CD14-positive monocyte (primary cell): ENCODE measurements around the gene MYO1A. TPM values are rescaled to one million over a fixed set of nuclear protein-coding genes. Genes with fewer than 3 reads are reported as not detected.

Experiments used
- DNase-seq, 3 donors: peaks; one replicate each; pipeline ENCODE4 v3.0.0-alpha.2; 2011 to 2022
- H2AFZ ChIP-seq: 2 replicates; pipeline ENCODE4 v1.6.0; 2012; ENCODE audit warnings: mild to moderate bottlenecking, low read depth, low read length, inconsistent platforms; ENCODE audit not compliant: insufficient read depth, poor library complexity, severe bottlenecking
- H3K27ac ChIP-seq, 2 donors: 1 replicate in 1 of 2; 2 replicates in 1 of 2; pipeline ENCODE4 v1.5.1; 2012 to 2013; ENCODE audit warnings: low read length in 2 of 2, control low read depth in 1 of 2, inconsistent platforms in 1 of 2, low read depth in 1 of 2, mild to moderate bottlenecking in 1 of 2
- H3K27me3 ChIP-seq, 2 donors: one replicate each; pipeline versions ENCODE4 v1.6.0 to v1.6.1; 2011 to 2013; ENCODE audit warnings: low read length in 2 of 2; ENCODE audit not compliant: control insufficient read depth in 2 of 2, insufficient read depth in 2 of 2
- H3K36me3 ChIP-seq, 2 donors: replicated peaks in 1 of 2; 1 replicate in 1 of 2; 2 replicates in 1 of 2; pipeline versions ENCODE4 v1.5.1 to v1.6.1; 2012 to 2013; ENCODE audit warnings: low read length in 2 of 2, control low read depth in 1 of 2, inconsistent platforms in 1 of 2, mild to moderate bottlenecking in 1 of 2; ENCODE audit not compliant: insufficient read depth in 2 of 2, control insufficient read depth in 1 of 2
- H3K4me1 ChIP-seq, 2 donors: 1 replicate in 1 of 2; 2 replicates in 1 of 2; pipeline versions ENCODE4 v1.5.1 to v1.6.1; 2012 to 2013; ENCODE audit warnings: low read length in 2 of 2, control low read depth in 1 of 2, inconsistent platforms in 1 of 2, mild to moderate bottlenecking in 1 of 2, moderate library complexity in 1 of 2; ENCODE audit not compliant: insufficient read depth in 2 of 2, control insufficient read depth in 1 of 2
- H3K4me2 ChIP-seq: replicated peaks from 2 replicates; pipeline ENCODE3; 2012; ENCODE audit warnings: low read length, moderate library complexity, mild to moderate bottlenecking; ENCODE audit not compliant: poor library complexity, severe bottlenecking; ENCODE audit errors: extremely low read depth
- H3K4me3 ChIP-seq, 3 experiments: fragments of 200-600 bp in 1 of 3; sonication (generic) in 1 of 3; replicated peaks in 1 of 3; 1 replicate in 2 of 3; 2 replicates in 1 of 3; pipeline ENCODE4 v1.5.1; 2011 to 2013; ENCODE audit warnings: low read length in 3 of 3, mild to moderate bottlenecking in 3 of 3, control low read depth in 2 of 3, low read depth in 2 of 3, inconsistent platforms in 1 of 3, moderate library complexity in 1 of 3
- H3K79me2 ChIP-seq: 2 replicates; pipeline ENCODE4 v1.6.0; 2012; ENCODE audit warnings: mild to moderate bottlenecking, control low read depth, inconsistent platforms, low read length, moderate library complexity; ENCODE audit not compliant: insufficient read depth
- H3K9ac ChIP-seq: 2 replicates; pipeline ENCODE4 v1.6.0; 2017; ENCODE audit warnings: low read length, mild to moderate bottlenecking; ENCODE audit not compliant: insufficient read depth, poor library complexity, severe bottlenecking
- H3K9me3 ChIP-seq, 2 donors: replicated peaks in 1 of 2; 1 replicate in 1 of 2; 2 replicates in 1 of 2; pipeline versions ENCODE4 v1.5.1 to v1.6.1; 2012 to 2013; ENCODE audit warnings: low read length in 2 of 2, control low read depth in 1 of 2; ENCODE audit not compliant: control insufficient read depth in 1 of 2, insufficient read depth in 1 of 2
- H4K20me1 ChIP-seq: 2 replicates; pipeline ENCODE4 v1.6.0; 2012; ENCODE audit warnings: mild to moderate bottlenecking, low read length, control low read depth, moderate library complexity; ENCODE audit not compliant: insufficient read depth
- H3K27ac Mint-ChIP-seq, 7 donors: one replicate each; pipeline ENCODE4 v1.8.0; 2020; ENCODE audit warnings: mild to moderate bottlenecking in 7 of 7, mixed read lengths in 7 of 7, moderate library complexity in 6 of 7, inconsistent platforms in 2 of 7
- H3K27me3 Mint-ChIP-seq, 3 donors: one replicate each; pipeline ENCODE4 v1.8.0; 2021 to 2022; ENCODE audit warnings: low read depth in 3 of 3, mild to moderate bottlenecking in 3 of 3, mixed read lengths in 3 of 3, moderate library complexity in 3 of 3, inconsistent platforms in 1 of 3
- H3K36me3 Mint-ChIP-seq, 2 donors: one replicate each; pipeline ENCODE4 v1.8.0; 2020; ENCODE audit warnings: mixed read lengths in 2 of 2, inconsistent platforms in 1 of 2, mild to moderate bottlenecking in 1 of 2
- H3K4me1 Mint-ChIP-seq: one replicate; pipeline ENCODE4 v1.8.0; 2020; ENCODE audit warnings: mild to moderate bottlenecking, mixed read lengths
- H3K4me3 Mint-ChIP-seq, 2 donors: one replicate each; pipeline ENCODE4 v1.8.0; 2020; ENCODE audit warnings: mild to moderate bottlenecking in 2 of 2, mixed read lengths in 2 of 2, moderate library complexity in 1 of 2
- H3K9me3 Mint-ChIP-seq, 7 donors: one replicate each; pipeline ENCODE4 v1.8.0; 2020 to 2022; ENCODE audit warnings: mixed read lengths in 7 of 7, mild to moderate bottlenecking in 6 of 7, moderate library complexity in 6 of 7, inconsistent platforms in 2 of 7
- CTCF ChIP-seq: fragments of 200-600 bp; IDR thresholded peaks from one replicate; pipeline ENCODE4 v1.8.0; 2022; ENCODE audit warnings: antibody characterized with exemption, mild to moderate bottlenecking
- WGBS: methylation state at CpG from one replicate; pipeline ENCODE4 v1.1.5; 2013; ENCODE audit warnings: missing lambda C conversion rate; ENCODE audit not compliant: insufficient coverage; 5-methylcytosine and 5-hydroxymethylcytosine counted together
- intact Hi-C, 2 donors: fragments of 100-400 bp; cut with micrococcal nuclease; formaldehyde crosslinking; loops; one replicate each; pipeline versions ENCODE4 v1.15.0 to v1.15.1; 2023
- polyA plus RNA-seq, 3 donors: library from polyadenylated mRNA; depleted of rRNA in 1 of 3; unstranded in 2 of 3; stranded (reverse) in 1 of 3; fragments of 300-500 nt in 2 of 3; fragments of >200 nt in 1 of 3; fragmentation: Illumina TruSeq in 2 of 3; gene quantifications; 1 replicate in 2 of 3; 2 replicates in 1 of 3; pipeline ENCODE4 v1.2.3, GENCODE V29; 2012 to 2021

Gene MYO1A
- polyA plus RNA-seq, 3 donors, result 0.22 to 1.7 (median 1.3) TPM

DNA sequence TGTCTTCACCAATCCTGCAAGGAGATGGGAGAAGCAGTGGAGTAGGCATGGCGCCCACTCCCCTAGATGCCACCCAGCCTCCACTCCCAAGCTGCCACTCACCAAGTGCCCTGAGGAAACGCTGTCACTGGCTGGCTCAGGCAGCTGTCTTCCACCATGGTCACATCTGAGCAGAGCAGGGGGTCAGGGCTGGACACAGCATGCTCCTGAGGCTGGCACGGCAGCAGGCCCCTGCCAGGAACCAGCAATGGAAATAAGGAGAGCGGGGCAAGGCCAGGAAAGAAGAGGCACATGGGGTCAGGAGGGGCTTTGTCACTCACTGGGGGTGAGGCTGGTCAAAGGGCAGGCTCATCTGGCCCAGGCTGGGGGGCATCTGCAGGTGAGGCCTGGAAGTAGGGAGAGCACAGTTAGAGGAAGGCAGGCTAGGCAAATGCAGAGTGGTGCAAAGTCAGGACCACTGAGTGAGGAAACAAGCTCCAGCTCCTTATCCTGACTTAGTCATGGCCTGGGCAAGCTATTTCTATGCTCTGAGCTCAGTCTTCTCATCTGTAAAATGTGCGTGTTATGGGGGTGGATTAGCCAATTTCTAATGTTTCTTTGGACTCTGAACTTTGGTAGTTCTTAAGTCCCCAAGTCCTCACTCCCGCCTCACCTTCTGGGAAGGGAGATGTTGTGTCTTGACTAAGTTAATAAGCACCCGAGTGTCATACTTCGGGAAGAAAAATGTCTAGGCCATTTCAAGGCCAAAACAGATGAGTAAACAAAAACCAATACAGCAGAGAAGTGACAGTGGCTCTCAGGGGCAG lies 47.0 kb upstream of the MYO1A start:
- peaks cover 36% of the 10 kb centered on the region for H3K4me1 Mint-ChIP-seq

GRCh38 chr12:57096099-57096572 lies 46.2 kb upstream of the MYO1A start:
- Mint-ChIP-seq H3K27ac (peak overlapping the region in 3 of 7 donors; percentile 63 to 78 (median 74)), H3K4me3 (no peak overlapping the region), H3K36me3 (peaks cover 75 to 76% of the 10 kb centered on the region in 2 donors), H3K4me1 (peaks cover 34% of the 10 kb centered on the region), H3K9me3 (no peaks in the 10 kb centered on the region), H3K27me3 (peaks cover 0 to 5% (median 0%) of the 10 kb centered on the region in 3 donors)
- Histone ChIP-seq H3K27me3 (no peaks in the 10 kb centered on the region), H2AFZ (no peak overlapping the region), H3K4me2 (no peak overlapping the region), H4K20me1 (peaks cover 99% of the 10 kb centered on the region), H3K36me3 (peaks cover 65 to 74% of the 10 kb centered on the region in 2 donors), H3K9me3 (no peaks in the 10 kb centered on the region), H3K27ac (peak overlapping the region in 1 of 2 donors; percentile 11), H3K4me1 (peaks cover 16 to 23% of the 10 kb centered on the region in 2 donors), H3K79me2 (peaks cover 7% of the 10 kb centered on the region), H3K4me3 (no peak overlapping the region), H3K9ac (no peak overlapping the region)
- intact Hi-C loops, result no loop called here
- TF ChIP-seq CTCF, result no peak
- WGBS, result 100% methylated on average over 4 of the region's 6 CpGs
- no peak for DNase-seq

More for the DNA sequence above, 47.0 kb upstream of the MYO1A start:
- no peak for TF ChIP-seq CTCF
- Histone ChIP-seq H3K79me2 (peaks cover 7% of the 10 kb centered on the region), H3K4me3 (no peak overlapping the region), H4K20me1 (peaks cover 99% of the 10 kb centered on the region), H3K36me3 (peaks cover 62 to 82% of the 10 kb centered on the region in 2 donors), H3K27ac (peak overlapping the region in 1 of 2 donors; percentile 11), H2AFZ (no peak overlapping the region), H3K4me2 (no peak overlapping the region), H3K9me3 (no peaks in the 10 kb centered on the region), H3K4me1 (peaks cover 17 to 22% of the 10 kb centered on the region in 2 donors), H3K9ac (no peak overlapping the region), H3K27me3 (no peaks in the 10 kb centered on the region)
- intact Hi-C loops, result no loop called here
- peaks cover 77 to 79% of the 10 kb centered on the region in 2 donors for H3K36me3 Mint-ChIP-seq
- no peak for DNase-seq
- H3K27me3 Mint-ChIP-seq, result peaks cover 0 to 4% (median 0%) of the 10 kb centered on the region in 3 donors
- no peak overlapping the region for H3K4me3 Mint-ChIP-seq
- H3K27ac Mint-ChIP-seq, result peak overlapping the region in 5 of 7 donors; percentile 25 to 77 (median 63)
- WGBS, result 82% methylated on average over 3 of the region's 8 CpGs
- H3K9me3 Mint-ChIP-seq, result no peaks in the 10 kb centered on the region
